Endothelial cell of umbilical vein (primary cell): Measurements from ENCODE around the gene CPNE8. TPM values are rescaled to one million over a fixed set of nuclear protein-coding genes. Genes with fewer than 3 reads are reported as not detected.
A peak's percentile ranks its signal among the peaks of the same experiment; 100 is the strongest.

ENCODE experiments used
- BruUV-seq: library from RNA; stranded (reverse); fragments of 400-500 nt; replicated peaks from 2 replicates; lab custom pipeline; 2021; lab: Mats Ljungman, UMichigan
- CTCF ChIA-PET: fragments of 300-600, 350-600 bp; sonication (Branson Sonifier 250); formaldehyde crosslinking; loops from one replicate; lab custom pipeline; 2021; ENCODE audit warnings: antibody characterized with exemption, inconsistent platforms; lab: Charles Lee
- POLR2A ChIA-PET: fragments of 300-600, 350-600 bp; sonication (Branson Sonifier 250); formaldehyde crosslinking; loops from one replicate; lab custom pipeline; 2021; ENCODE audit warnings: antibody characterized with exemption, inconsistent platforms; lab: Charles Lee
- DNase-seq: peaks from one replicate; pipeline ENCODE4 v3.0.0-alpha.2; 2011; ENCODE audit warnings: low read depth, low spot score
- FAIRE-seq: peaks from 2 replicates; lab custom pipeline; 2011; peaks lifted over from hg19 to GRCh38; lab: Jason Lieb, UNC
- H2AFZ ChIP-seq: 2 replicates; pipeline ENCODE4 v1.6.0; 2012; ENCODE audit warnings: low read depth, low read length, control low read depth, inconsistent platforms
- H3K27ac ChIP-seq: 2 replicates; pipeline ENCODE4 v1.5.1; 2011; ENCODE audit warnings: low read depth, mild to moderate bottlenecking, control low read depth, low read length, moderate library complexity; ENCODE audit not compliant: insufficient read depth
- H3K27me3 ChIP-seq, 2 experiments: 2 replicates each; pipeline versions ENCODE4 v1.6.0 to v1.6.1; 2011; ENCODE audit warnings: low read length in 2 of 2, mixed read lengths in 1 of 2; ENCODE audit not compliant: control insufficient read depth in 2 of 2, insufficient read depth in 2 of 2
- H3K36me3 ChIP-seq, 2 experiments: 2 replicates in 1 of 2; 3 replicates in 1 of 2; pipeline ENCODE4 v1.5.1; 2011; ENCODE audit warnings: low read length in 2 of 2, mild to moderate bottlenecking in 1 of 2, moderate library complexity in 1 of 2; ENCODE audit not compliant: control insufficient read depth in 2 of 2, insufficient read depth in 2 of 2; ENCODE audit errors: extremely low read depth in 1 of 2
- H3K4me1 ChIP-seq: 3 replicates; pipeline ENCODE4 v1.5.1; 2011; ENCODE audit warnings: mild to moderate bottlenecking, low read length; ENCODE audit not compliant: control insufficient read depth, insufficient read depth; ENCODE audit errors: extremely low read depth
- H3K4me2 ChIP-seq: 2 replicates; pipeline ENCODE4 v1.6.1; 2011; ENCODE audit warnings: low read length, control low read depth, mixed read lengths; ENCODE audit not compliant: insufficient read depth
- H3K4me3 ChIP-seq, 3 experiments: fragments of 200-600 bp in 1 of 3; sonication (generic), shearing (Covaris generic) in 1 of 3; replicated peaks in 1 of 3; 2 replicates each; pipeline ENCODE4 v1.5.1; 2011 to 2016; ENCODE audit warnings: control low read depth in 3 of 3, low read length in 3 of 3, mild to moderate bottlenecking in 2 of 3, inconsistent platforms in 1 of 3, low read depth in 1 of 3, moderate library complexity in 1 of 3; ENCODE audit not compliant: insufficient read depth in 1 of 3
- H3K79me2 ChIP-seq: 2 replicates; pipeline ENCODE4 v1.6.0; 2012; ENCODE audit warnings: low read length, inconsistent platforms; ENCODE audit not compliant: control insufficient read depth, insufficient read depth
- H3K9ac ChIP-seq: replicated peaks from 2 replicates; pipeline ENCODE3; 2011; ENCODE audit warnings: low read length, control low read depth; ENCODE audit not compliant: insufficient read depth; ENCODE audit errors: extremely low read depth
- H3K9me1 ChIP-seq: replicated peaks from 3 replicates; pipeline ENCODE4 v1.6.0; 2011; ENCODE audit warnings: mild to moderate bottlenecking, low read length; ENCODE audit not compliant: control insufficient read depth, insufficient read depth; ENCODE audit errors: extremely low read depth
- H3K9me3 ChIP-seq: replicated peaks from 2 replicates; pipeline ENCODE4 v1.5.1; 2012; ENCODE audit warnings: low read length, inconsistent platforms; ENCODE audit not compliant: control insufficient read depth, insufficient read depth
- H4K20me1 ChIP-seq: replicated peaks from 2 replicates; pipeline ENCODE3; 2011; ENCODE audit warnings: mild to moderate bottlenecking, low read length; ENCODE audit not compliant: control insufficient read depth, insufficient read depth; ENCODE audit errors: extremely low read depth
- CTCF ChIP-seq, 2 donors: IDR thresholded peaks; 1 replicate in 1 of 2; 2 replicates in 1 of 2; pipeline ENCODE4 v1.5.1; 2011; ENCODE audit warnings: low read length in 2 of 2, mild to moderate bottlenecking in 2 of 2, moderate library complexity in 2 of 2, control low read depth in 1 of 2, inconsistent platforms in 1 of 2, low read depth in 1 of 2; ENCODE audit not compliant: insufficient read depth in 1 of 2; ENCODE audit errors: extremely low read depth in 1 of 2
- EZH2 ChIP-seq: IDR thresholded peaks from 2 replicates; pipeline ENCODE4 v1.6.1; 2012; ENCODE audit warnings: borderline replicate concordance, low read depth, mild to moderate bottlenecking, moderate library complexity, low read length, inconsistent platforms; ENCODE audit not compliant: severe bottlenecking
- FOS ChIP-seq: IDR thresholded peaks from 2 replicates; pipeline ENCODE4 v1.6.1; 2011; ENCODE audit warnings: mild to moderate bottlenecking, low read length, moderate library complexity, borderline replicate concordance; ENCODE audit not compliant: insufficient read depth
- GATA2 ChIP-seq: IDR thresholded peaks from 2 replicates; pipeline ENCODE4 v1.7.0; 2011; ENCODE audit warnings: low read depth, mild to moderate bottlenecking, moderate library complexity, mixed read lengths, low read length; ENCODE audit not compliant: insufficient read length, insufficient read depth
- JUN ChIP-seq: IDR thresholded peaks from 2 replicates; pipeline ENCODE4 v1.6.1; 2011; ENCODE audit warnings: borderline replicate concordance, low read depth; ENCODE audit not compliant: insufficient read length, insufficient read depth
- MAX ChIP-seq: IDR thresholded peaks from 2 replicates; pipeline ENCODE4 v1.6.1; 2011; ENCODE audit not compliant: insufficient read depth, insufficient read length
- MYC ChIP-seq: IDR thresholded peaks from one replicate; pipeline ENCODE4 v1.6.1; 2011; ENCODE audit warnings: mild to moderate bottlenecking, low read depth, low read length
- POLR2A ChIP-seq: IDR thresholded peaks from 2 replicates; pipeline ENCODE4 v1.6.1; 2012; ENCODE audit warnings: low read depth, mild to moderate bottlenecking, control low read depth, low read length
- POLR2AphosphoS5 ChIP-seq: IDR thresholded peaks from 2 replicates; pipeline ENCODE4 v1.6.1; 2012; ENCODE audit warnings: low read depth, mild to moderate bottlenecking, control low read depth, low read length, moderate library complexity; ENCODE audit not compliant: insufficient read depth
- dilution Hi-C: fragments of 300-500 bp; cut with MboI; formaldehyde crosslinking; loops from one replicate; pipeline ENCODE4 v1.15.0; 2019; ENCODE audit warnings: low sequenced_read_pairs; ENCODE audit not compliant: extremely low pct_ligation_motif_present
- intact Hi-C: fragments of 100-400 bp; cut with micrococcal nuclease; formaldehyde crosslinking; loops from one replicate; pipeline ENCODE4 v1.10.0; 2022
- polyA plus RNA-seq, 4 experiments: library from polyadenylated mRNA; depleted of rRNA in 3 of 4; stranded (reverse) in 3 of 4; unstranded in 1 of 4; fragments of >200 nt; gene quantifications; 2 replicates each; pipeline versions ENCODE4 v1.2.1 to v1.2.3, GENCODE V29; 2011 to 2012; ENCODE audit warnings: missing spikeins in 1 of 4
- total RNA-seq: library from RNA; stranded (reverse); gene quantifications from 2 replicates; pipeline ENCODE4 v1.2.3, GENCODE V29; 2021

The CPNE8 gene
- total and polyA plus RNA-seq, 2 donors (not counting 3 experiments of a cell fraction or from before 2014, with no cell fraction given) = 4.4 to 13.7 TPM

GRCh38 chr12:38907201-38907923 lies 2.0 kb upstream of the CPNE8 start:
- FAIRE-seq (no peak), DNase-seq (no peak)
- CTCF ChIA-PET = interaction anchor here (0.6 to 4.3 kb wide), 31 partner anchors 8 to 591 kb away, joined by 3 to 63 read pairs (median 4); partner anchors contain the start of gene ALG10B
- dilution Hi-C loops = no loop called here
- no peaks in the 10 kb centered on the region for H4K20me1 ChIP-seq
- intact Hi-C loops = loop anchor here (5.0 kb wide), 3 partner anchors 365 to 590 kb away; partner anchors contain the start of genes ALG10B and KIF21A
- peak overlapping the region; percentile 82 for H3K4me2 ChIP-seq
- H3K27ac ChIP-seq = no peak overlapping the region
- peak overlapping the region; percentile 49 for H3K9ac ChIP-seq
- no peaks in the 10 kb centered on the region for H3K36me3 ChIP-seq
- H3K27me3 ChIP-seq = no peaks in the 10 kb centered on the region
- H3K9me3 ChIP-seq = no peaks in the 10 kb centered on the region
- H3K4me1 ChIP-seq = peaks cover 19% of the 10 kb centered on the region
- H3K9me1 ChIP-seq = no peaks in the 10 kb centered on the region
- peak overlapping the region; percentile 36 to 70 (median 64) for H3K4me3 ChIP-seq
- BruUV-seq = no TSS peak
- H2AFZ ChIP-seq = peak overlapping the region; percentile 92
- no peak for TF ChIP-seq MAX
- TF ChIP-seq FOS = no peak
- TF ChIP-seq GATA2 = no peak
- TF ChIP-seq JUN = no peak
- no peak for TF ChIP-seq MYC
- no peak for TF ChIP-seq EZH2
- TF ChIP-seq CTCF (IDR thresholded peaks at IDR 0.05; ENCODE audit: extremely low read depth in 1 of 2, insufficient read depth in 1 of 2, low read depth in 1 of 2, low read length in 2 of 2) = no peak
- no peak for TF ChIP-seq POLR2AphosphoS5
- TF ChIP-seq POLR2A = no peak
- POLR2A ChIA-PET = no interaction called here
- no peaks in the 10 kb centered on the region for H3K79me2 ChIP-seq
